GM21619 (cell line): Measurements from ENCODE around the gene PABPN1L.

Experiments
- ATAC-seq: cut with Tn5 transposase; IDR thresholded peaks from one replicate; pipeline ENCODE4 v1.9.1; 2021; ENCODE audit not compliant: unreplicated experiment

Gene PABPN1L

GRCh38 chr16:88870608-88871348 is 4.3 kb upstream of the PABPN1L start:
- no peak for ATAC-seq

GRCh38 chr16:88869673-88869980 is 3.2 kb upstream of the PABPN1L start:
- ATAC-seq: no peak

- no peak for ATAC-seq
Measured at GRCh38 chr16:88868974-88869672, 2.7 kb upstream of the PABPN1L start.

GRCh38 chr16:88867581-88868246 is 1.3 kb upstream of the PABPN1L start:
- ATAC-seq: no peak

- no peak for ATAC-seq
Measured at GRCh38 chr16:88865742-88866141, 718 bp downstream of the PABPN1L start.

GRCh38 chr16:88865310-88865709 is 1.1 kb downstream of the PABPN1L start:
- no peak for ATAC-seq

GRCh38 chr16:88864521-88864920 is 1.9 kb downstream of the PABPN1L start:
- no peak for ATAC-seq

GRCh38 chr16:88864099-88864498 is 2.4 kb downstream of the PABPN1L start:
- ATAC-seq: no peak

- ATAC-seq: no peak
Measured at GRCh38 chr16:88863426-88863825, 3.0 kb downstream of the PABPN1L start.

- no peak for ATAC-seq
Measured at GRCh38 chr16:88862968-88863367, 3.5 kb downstream of the PABPN1L start.

- ATAC-seq: no peak
Measured at GRCh38 chr16:88861359-88861758, 5.1 kb downstream of the PABPN1L start.

- no peak for ATAC-seq
Measured at GRCh38 chr16:88859381-88860091, 6.9 kb downstream of the PABPN1L start.

GRCh38 chr16:88857728-88858339 is 8.6 kb downstream of the PABPN1L start:
- ATAC-seq: peak; percentile 27

GRCh38 chr16:88856828-88857727 is 9.4 kb downstream of the PABPN1L start, which contains the start of the genes GALNS and TRAPPC2L:
GALNS (minus strand) TSS chr16:88856947; CDS start chr16:88856877, 70 bp downstream.
TRAPPC2L (plus strand) TSS chr16:88857127; CDS start chr16:88857151, 24 bp downstream.
- ATAC-seq: peak; percentile 62

GRCh38 chr16:88856122-88856827 is 10.2 kb downstream of the PABPN1L start:
- no peak for ATAC-seq

GRCh38 chr16:88855736-88856121 is 10.7 kb downstream of the PABPN1L start:
- ATAC-seq: no peak

- no peak for ATAC-seq
Measured at GRCh38 chr16:88855176-88855575, 11.3 kb downstream of the PABPN1L start.

GRCh38 chr16:88854306-88855111 is 12.0 kb downstream of the PABPN1L start:
- ATAC-seq: no peak
